ENCODE measurements around the gene ZGPAT. TPM values are rescaled to one million over a fixed set of nuclear protein-coding genes. Genes with fewer than 3 reads are reported as not detected.

The ZGPAT gene
- total RNA-seq, 1 experiment from 2014 or later: 37.9 TPM

DNA sequence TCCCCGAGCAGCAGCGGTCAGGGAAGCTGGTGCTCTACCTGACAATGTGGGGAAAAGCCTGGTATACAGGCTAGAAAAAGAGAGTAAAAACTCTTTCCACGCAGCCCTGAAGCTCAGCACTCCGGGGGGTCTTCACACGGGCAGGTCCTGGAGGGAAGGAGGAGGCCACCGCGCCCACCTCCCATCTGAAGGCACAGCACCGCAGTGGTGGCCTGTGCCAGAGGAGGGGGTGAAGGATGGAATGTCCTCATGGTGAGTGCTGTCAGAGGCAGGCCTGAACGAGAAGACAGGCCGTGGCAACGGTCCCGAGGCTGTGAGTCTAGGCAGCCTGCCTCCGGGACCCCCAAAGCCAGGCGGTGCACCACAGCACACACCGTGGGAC, 37.6 kb downstream of the ZGPAT start:
- no peaks in the 10 kb centered on the region for H3K9me3 ChIP-seq (ENCODE audit: low read length)
- no peak for ATAC-seq
- H3F3A ChIP-seq (ENCODE audit: low read length, unreplicated experiment): no peaks in the 10 kb centered on the region
- H3K9me2 ChIP-seq (replicated peaks; ENCODE audit: low read length): no peaks in the 10 kb centered on the region
- peaks cover 22% of the 10 kb centered on the region for H3K36me3 ChIP-seq (ENCODE audit: low read depth, low read length)
- no TSS peak for BruUV-seq (replicated peaks)
- TF ChIP-seq EZH2phosphoT487 (IDR thresholded peaks at IDR 0.05; ENCODE audit: borderline replicate concordance, low read length) (no peak), EZH2 (IDR thresholded peaks at IDR 0.05; ENCODE audit: low read length, unreplicated experiment) (no peak)
- TF ChIP-seq, protein P1, sequence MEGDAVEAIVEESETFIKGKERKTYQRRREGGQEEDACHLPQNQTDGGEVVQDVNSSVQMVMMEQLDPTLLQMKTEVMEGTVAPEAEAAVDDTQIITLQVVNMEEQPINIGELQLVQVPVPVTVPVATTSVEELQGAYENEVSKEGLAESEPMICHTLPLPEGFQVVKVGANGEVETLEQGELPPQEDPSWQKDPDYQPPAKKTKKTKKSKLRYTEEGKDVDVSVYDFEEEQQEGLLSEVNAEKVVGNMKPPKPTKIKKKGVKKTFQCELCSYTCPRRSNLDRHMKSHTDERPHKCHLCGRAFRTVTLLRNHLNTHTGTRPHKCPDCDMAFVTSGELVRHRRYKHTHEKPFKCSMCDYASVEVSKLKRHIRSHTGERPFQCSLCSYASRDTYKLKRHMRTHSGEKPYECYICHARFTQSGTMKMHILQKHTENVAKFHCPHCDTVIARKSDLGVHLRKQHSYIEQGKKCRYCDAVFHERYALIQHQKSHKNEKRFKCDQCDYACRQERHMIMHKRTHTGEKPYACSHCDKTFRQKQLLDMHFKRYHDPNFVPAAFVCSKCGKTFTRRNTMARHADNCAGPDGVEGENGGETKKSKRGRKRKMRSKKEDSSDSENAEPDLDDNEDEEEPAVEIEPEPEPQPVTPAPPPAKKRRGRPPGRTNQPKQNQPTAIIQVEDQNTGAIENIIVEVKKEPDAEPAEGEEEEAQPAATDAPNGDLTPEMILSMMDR (conservative IDR thresholded peaks at IDR 0.05; ENCODE audit: low read depth, low read length): no peak
- ChIA-PET POLR2A (ENCODE audit: unreplicated experiment) (no interaction called here), CTCF (no interaction called here)
- H4K20me1 ChIP-seq (ENCODE audit: low read length): no peaks in the 10 kb centered on the region
- peaks cover 12% of the 10 kb centered on the region for H3K4me1 ChIP-seq (ENCODE audit: insufficient read depth, low read length)
- DNase-seq: no peak
- no peak overlapping the region for H3K9ac ChIP-seq (ENCODE audit: low read length)
- intact Hi-C loops (cut with micrococcal nuclease): no loop called here
- no peak overlapping the region for H2AFZ ChIP-seq (ENCODE audit: low read length)
- no peak overlapping the region for H3K4me2 ChIP-seq (ENCODE audit: low read length)
- no peaks in the 10 kb centered on the region for H3K27me3 ChIP-seq (ENCODE audit: low read length)
- H3K79me2 ChIP-seq (ENCODE audit: low read length): peaks cover 13% of the 10 kb centered on the region
- no peak overlapping the region for H3K4me3 ChIP-seq (ENCODE audit: low read length)
- H3K27ac ChIP-seq (ENCODE audit: low read length): no peak overlapping the region

DNA sequence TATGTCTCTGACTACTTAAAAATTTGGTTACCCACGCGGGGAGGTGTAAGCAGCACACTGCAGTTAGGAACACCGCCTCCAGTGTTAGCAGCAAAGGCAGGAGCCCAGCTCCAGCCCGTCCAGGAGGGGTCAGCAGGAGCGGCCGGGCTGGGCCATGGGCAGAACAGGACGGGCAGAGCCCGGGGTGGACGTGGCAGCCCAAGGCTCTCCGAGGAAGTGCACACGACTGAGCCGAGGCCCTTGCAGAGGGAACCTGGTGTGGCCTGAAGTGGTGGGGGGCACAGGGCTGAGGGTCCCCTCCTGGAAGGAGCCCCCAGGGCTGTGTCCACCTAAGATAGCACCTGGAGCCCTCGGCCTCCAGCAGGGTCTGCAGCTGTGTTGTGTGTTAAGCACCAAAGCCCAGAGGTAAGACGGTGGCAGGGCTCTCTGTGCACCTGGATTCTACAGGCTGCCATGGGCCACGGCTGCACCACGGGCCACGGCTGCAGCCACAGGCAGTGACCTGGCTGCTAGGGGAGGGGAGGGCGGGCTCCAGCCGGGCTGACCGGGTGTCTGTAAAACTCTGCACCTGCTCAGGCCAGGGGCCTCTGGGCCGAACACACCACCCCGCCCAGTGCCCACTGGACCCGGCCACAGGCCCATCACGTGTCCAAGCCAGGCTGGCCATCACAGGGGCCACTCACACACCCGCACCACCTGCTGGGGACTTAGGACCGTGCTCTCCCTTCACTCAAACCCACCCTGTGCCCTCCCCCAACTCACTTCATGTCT, 38.3 kb downstream of the ZGPAT start:
- peak; percentile 16; the same call in 1 of the 2 replicates for ATAC-seq
- H3F3A ChIP-seq (ENCODE audit: low read length, unreplicated experiment): no peaks in the 10 kb centered on the region
- peaks cover 22% of the 10 kb centered on the region for H3K36me3 ChIP-seq (ENCODE audit: low read depth, low read length)
- H3K4me2 ChIP-seq (ENCODE audit: low read length): no peak overlapping the region
- no peaks in the 10 kb centered on the region for H3K9me3 ChIP-seq (ENCODE audit: low read length)
- no peak overlapping the region for H3K9ac ChIP-seq (ENCODE audit: low read length)
- H3K4me1 ChIP-seq (ENCODE audit: insufficient read depth, low read length): peaks cover 9% of the 10 kb centered on the region
- H3K27ac ChIP-seq (ENCODE audit: low read length): no peak overlapping the region
- POLR2A ChIA-PET (ENCODE audit: unreplicated experiment): no interaction called here
- no peaks in the 10 kb centered on the region for H3K9me2 ChIP-seq (replicated peaks; ENCODE audit: low read length)
- intact Hi-C loops (cut with micrococcal nuclease): no loop called here
- TF ChIP-seq, protein P1 (conservative IDR thresholded peaks at IDR 0.05; ENCODE audit: low read depth, low read length): no peak
- no peak for TF ChIP-seq EZH2 (IDR thresholded peaks at IDR 0.05; ENCODE audit: low read length, unreplicated experiment)
- no peak for TF ChIP-seq EZH2phosphoT487 (IDR thresholded peaks at IDR 0.05; ENCODE audit: borderline replicate concordance, low read length)
- DNase-seq: no peak
- H3K4me3 ChIP-seq (ENCODE audit: low read length): no peak overlapping the region
- BruUV-seq (replicated peaks): no TSS peak
- peaks cover 10% of the 10 kb centered on the region for H3K79me2 ChIP-seq (ENCODE audit: low read length)
- no peaks in the 10 kb centered on the region for H4K20me1 ChIP-seq (ENCODE audit: low read length)
- CTCF ChIA-PET: no interaction called here
- H3K27me3 ChIP-seq (ENCODE audit: low read length): no peaks in the 10 kb centered on the region
- no peak overlapping the region for H2AFZ ChIP-seq (ENCODE audit: low read length)

DNA sequence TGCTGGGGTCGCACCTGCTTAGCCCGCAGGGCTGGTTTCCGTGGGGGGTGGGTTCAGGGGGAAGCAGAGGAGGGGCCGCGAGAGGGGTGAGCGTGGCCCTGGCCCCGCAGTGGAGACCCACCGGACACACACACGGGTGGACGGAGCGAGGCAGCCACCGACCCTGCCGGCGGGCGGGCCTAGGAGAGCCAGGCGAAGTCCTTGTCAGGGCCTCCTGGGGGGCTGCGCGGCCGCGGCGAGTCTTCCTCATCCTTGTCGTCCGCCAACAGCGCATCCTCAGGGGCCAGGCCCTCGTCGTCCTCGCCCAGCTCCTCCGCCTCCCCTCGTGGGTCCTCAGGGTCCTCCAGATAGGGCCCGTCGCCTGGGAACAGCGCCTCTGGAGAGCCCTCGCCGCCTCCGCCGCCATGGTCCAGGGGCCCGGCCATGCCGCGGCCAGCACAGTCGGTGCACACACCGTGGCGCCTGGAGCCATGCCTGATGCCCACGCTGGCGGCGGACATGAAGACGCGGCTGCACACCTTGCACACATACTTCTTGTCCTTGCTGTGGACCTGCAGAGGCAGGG, 39.0 kb downstream of the ZGPAT start:
- Histone ChIP-seq H4K20me1 (ENCODE audit: low read length) (no peaks in the 10 kb centered on the region), H3K4me1 (ENCODE audit: insufficient read depth, low read length) (peaks cover 2% of the 10 kb centered on the region), H3K27me3 (ENCODE audit: low read length) (no peaks in the 10 kb centered on the region), H3F3A (ENCODE audit: low read length, unreplicated experiment) (no peaks in the 10 kb centered on the region), H3K9ac (ENCODE audit: low read length) (no peak overlapping the region), H3K36me3 (ENCODE audit: low read depth, low read length) (peaks cover 20% of the 10 kb centered on the region), H3K4me3 (ENCODE audit: low read length) (no peak overlapping the region), H3K9me2 (replicated peaks; ENCODE audit: low read length) (no peaks in the 10 kb centered on the region), H3K27ac (ENCODE audit: low read length) (no peak overlapping the region), H3K9me3 (ENCODE audit: low read length) (no peaks in the 10 kb centered on the region), H3K4me2 (ENCODE audit: low read length) (no peak overlapping the region), H2AFZ (ENCODE audit: low read length) (no peak overlapping the region), H3K79me2 (ENCODE audit: low read length) (peaks cover 4% of the 10 kb centered on the region)
- POLR2A ChIA-PET (ENCODE audit: unreplicated experiment): no interaction called here
- BruUV-seq (replicated peaks): no TSS peak
- CTCF ChIA-PET: no interaction called here
- intact Hi-C loops (cut with micrococcal nuclease): no loop called here
- DNase-seq (no peak), ATAC-seq (no peak)
- TF ChIP-seq EZH2phosphoT487 (IDR thresholded peaks at IDR 0.05; ENCODE audit: borderline replicate concordance, low read length): no peak
- TF ChIP-seq, protein P1 (conservative IDR thresholded peaks at IDR 0.05; ENCODE audit: low read depth, low read length): no peak
- TF ChIP-seq EZH2 (IDR thresholded peaks at IDR 0.05; ENCODE audit: low read length, unreplicated experiment): no peak
